Measurements from ENCODE around the gene DENND1A. TPM values are rescaled to one million over a fixed set of nuclear protein-coding genes. Genes with fewer than 3 reads are reported as not detected.

The DENND1A gene
- total and polyA plus RNA-seq, 2 experiments from 2014 or later = 13.1 to 28.7 TPM

DNA sequence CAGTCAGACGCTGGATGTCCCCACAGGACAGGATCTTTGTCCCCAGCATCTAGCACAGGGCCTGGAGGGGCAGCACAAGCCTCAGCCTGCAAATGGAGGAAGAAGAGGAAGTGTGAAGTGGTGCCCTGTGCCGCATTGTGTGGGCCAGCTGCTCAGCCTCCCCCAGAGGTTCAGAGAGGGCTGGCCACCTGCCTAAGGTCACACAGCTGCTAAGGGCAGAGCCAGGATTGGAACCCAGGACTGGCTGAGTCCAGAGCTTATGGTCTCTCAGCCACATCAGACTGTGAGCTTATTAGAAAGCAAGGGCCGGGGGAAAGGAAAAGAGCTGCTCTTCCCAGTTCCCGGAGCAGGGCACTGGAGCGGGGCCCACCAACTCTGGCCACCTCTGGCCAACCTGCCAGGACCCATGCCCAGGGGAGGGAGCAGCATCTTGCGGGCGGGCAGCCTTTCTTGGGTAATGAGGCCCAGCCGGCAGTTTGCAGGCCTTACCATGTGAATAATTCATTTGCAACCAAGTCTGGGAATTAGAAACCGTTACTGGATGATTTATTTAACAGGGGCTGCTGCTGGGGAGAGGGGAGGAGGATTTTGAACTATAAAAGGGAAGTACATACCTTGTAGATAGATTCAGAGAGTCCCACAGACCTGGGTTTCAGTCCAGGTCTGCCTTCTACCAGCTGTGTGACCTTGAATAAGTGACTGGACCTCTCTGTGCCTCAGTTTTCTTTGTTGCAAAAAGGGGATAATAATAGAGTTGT, 585.6 kb downstream of the DENND1A start:
- H3K27ac ChIP-seq (ENCODE audit: low read depth) = no peak overlapping the region
- H3K4me1 Mint-ChIP-seq = peaks cover 15% of the 10 kb centered on the region
- no peaks in the 10 kb centered on the region for H3K27me3 ChIP-seq (ENCODE audit: insufficient read depth)
- no peaks in the 10 kb centered on the region for H3K36me3 ChIP-seq (ENCODE audit: insufficient read depth)
- H3K4me2 ChIP-seq = no peak overlapping the region
- ATAC-seq (no peak), DNase-seq (ENCODE audit: low spot score) (no peak)
- no peak overlapping the region for H3K4me3 Mint-ChIP-seq
- H3K4me3 ChIP-seq = no peak overlapping the region
- TF ChIP-seq EZH2 (IDR thresholded peaks at IDR 0.05; ENCODE audit: low read depth, unreplicated experiment) = no peak
- H2AFZ ChIP-seq = no peak overlapping the region
- peaks cover 8% of the 10 kb centered on the region; the same call in 1 of the 2 replicates for H3F3A ChIP-seq (replicated peaks; ENCODE audit: low read depth)
- H3K36me3 Mint-ChIP-seq (ENCODE audit: low read depth) = no peaks in the 10 kb centered on the region
- H4K20me1 ChIP-seq (replicated peaks; ENCODE audit: insufficient read depth) = no peaks in the 10 kb centered on the region
- H3K4me1 ChIP-seq (ENCODE audit: insufficient read depth) = no peaks in the 10 kb centered on the region
- no peak overlapping the region for H3K27ac Mint-ChIP-seq
- H3K27me3 Mint-ChIP-seq (ENCODE audit: insufficient read depth, low read depth, poor library complexity) = peaks cover 4% of the 10 kb centered on the region
- no peaks in the 10 kb centered on the region for H3K9me3 Mint-ChIP-seq
- H3K79me2 ChIP-seq (replicated peaks; ENCODE audit: insufficient read depth) = no peaks in the 10 kb centered on the region
- no peaks in the 10 kb centered on the region for H3K9me2 ChIP-seq (ENCODE audit: insufficient read depth)

DNA sequence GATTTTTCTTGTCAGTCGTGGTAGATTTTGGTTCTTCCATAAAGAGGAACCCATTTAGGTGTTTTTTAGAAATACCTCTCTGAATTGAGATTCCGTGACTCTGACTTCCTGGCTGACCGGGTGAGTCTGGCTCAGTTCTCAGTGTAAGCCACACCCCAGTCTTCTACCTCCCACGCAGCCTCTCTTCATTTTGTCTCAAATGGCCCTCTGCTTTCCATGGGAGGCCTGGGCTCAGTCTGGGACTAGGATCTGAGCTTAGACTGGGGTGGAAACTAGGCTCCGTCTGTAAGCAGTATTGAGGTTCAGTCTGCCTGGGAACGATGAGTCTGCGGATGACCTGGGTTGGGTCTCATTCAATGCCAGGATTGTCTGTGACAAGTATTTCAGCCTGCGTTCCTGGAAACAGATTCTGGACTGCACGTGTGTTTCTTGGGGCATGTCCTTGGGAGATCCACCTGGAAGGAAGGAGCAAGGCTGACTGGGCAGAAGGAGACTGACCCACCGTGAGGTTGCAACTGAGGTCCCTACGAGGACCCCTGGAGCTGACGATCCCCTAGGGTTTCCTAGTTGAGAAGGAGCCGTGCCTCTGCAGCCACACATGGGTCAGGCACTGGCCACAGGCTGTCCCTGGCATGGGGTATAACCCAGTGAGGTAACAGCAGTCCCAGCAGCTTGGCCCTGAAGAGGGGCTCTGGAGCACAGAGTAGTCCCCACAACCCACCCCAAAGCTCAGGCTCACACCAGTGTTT, 586.3 kb downstream of the DENND1A start:
- H3K36me3 Mint-ChIP-seq (ENCODE audit: low read depth) = no peaks in the 10 kb centered on the region
- 0 out of 2 replicates have a peak overlapping the region, but pooled peaks have one; percentile 12 for H3K27ac Mint-ChIP-seq
- Histone ChIP-seq H3K27ac (ENCODE audit: low read depth) (no peak overlapping the region), H3K4me1 (ENCODE audit: insufficient read depth) (0 out of 2 replicates have a peak, but pooled peaks cover 3% of the 10 kb centered on the region), H3K9me2 (ENCODE audit: insufficient read depth) (no peaks in the 10 kb centered on the region), H4K20me1 (replicated peaks; ENCODE audit: insufficient read depth) (no peaks in the 10 kb centered on the region), H3K36me3 (ENCODE audit: insufficient read depth) (no peaks in the 10 kb centered on the region), H3K4me2 (no peak overlapping the region), H3F3A (replicated peaks; ENCODE audit: low read depth) (peaks cover 7% of the 10 kb centered on the region; the same call in 1 of the 2 replicates), H3K27me3 (ENCODE audit: insufficient read depth) (no peaks in the 10 kb centered on the region), H2AFZ (peak overlapping the region; percentile 84; the same call in 1 of the 2 replicates), H3K4me3 (no peak overlapping the region), H3K79me2 (replicated peaks; ENCODE audit: insufficient read depth) (no peaks in the 10 kb centered on the region)
- no peak overlapping the region for H3K4me3 Mint-ChIP-seq
- H3K27me3 Mint-ChIP-seq (ENCODE audit: insufficient read depth, low read depth, poor library complexity) = peaks cover 4% of the 10 kb centered on the region
- ATAC-seq (no peak), DNase-seq (ENCODE audit: low spot score) (no peak)
- peaks cover 19% of the 10 kb centered on the region for H3K4me1 Mint-ChIP-seq
- no peaks in the 10 kb centered on the region for H3K9me3 Mint-ChIP-seq
- TF ChIP-seq, protein P1, sequence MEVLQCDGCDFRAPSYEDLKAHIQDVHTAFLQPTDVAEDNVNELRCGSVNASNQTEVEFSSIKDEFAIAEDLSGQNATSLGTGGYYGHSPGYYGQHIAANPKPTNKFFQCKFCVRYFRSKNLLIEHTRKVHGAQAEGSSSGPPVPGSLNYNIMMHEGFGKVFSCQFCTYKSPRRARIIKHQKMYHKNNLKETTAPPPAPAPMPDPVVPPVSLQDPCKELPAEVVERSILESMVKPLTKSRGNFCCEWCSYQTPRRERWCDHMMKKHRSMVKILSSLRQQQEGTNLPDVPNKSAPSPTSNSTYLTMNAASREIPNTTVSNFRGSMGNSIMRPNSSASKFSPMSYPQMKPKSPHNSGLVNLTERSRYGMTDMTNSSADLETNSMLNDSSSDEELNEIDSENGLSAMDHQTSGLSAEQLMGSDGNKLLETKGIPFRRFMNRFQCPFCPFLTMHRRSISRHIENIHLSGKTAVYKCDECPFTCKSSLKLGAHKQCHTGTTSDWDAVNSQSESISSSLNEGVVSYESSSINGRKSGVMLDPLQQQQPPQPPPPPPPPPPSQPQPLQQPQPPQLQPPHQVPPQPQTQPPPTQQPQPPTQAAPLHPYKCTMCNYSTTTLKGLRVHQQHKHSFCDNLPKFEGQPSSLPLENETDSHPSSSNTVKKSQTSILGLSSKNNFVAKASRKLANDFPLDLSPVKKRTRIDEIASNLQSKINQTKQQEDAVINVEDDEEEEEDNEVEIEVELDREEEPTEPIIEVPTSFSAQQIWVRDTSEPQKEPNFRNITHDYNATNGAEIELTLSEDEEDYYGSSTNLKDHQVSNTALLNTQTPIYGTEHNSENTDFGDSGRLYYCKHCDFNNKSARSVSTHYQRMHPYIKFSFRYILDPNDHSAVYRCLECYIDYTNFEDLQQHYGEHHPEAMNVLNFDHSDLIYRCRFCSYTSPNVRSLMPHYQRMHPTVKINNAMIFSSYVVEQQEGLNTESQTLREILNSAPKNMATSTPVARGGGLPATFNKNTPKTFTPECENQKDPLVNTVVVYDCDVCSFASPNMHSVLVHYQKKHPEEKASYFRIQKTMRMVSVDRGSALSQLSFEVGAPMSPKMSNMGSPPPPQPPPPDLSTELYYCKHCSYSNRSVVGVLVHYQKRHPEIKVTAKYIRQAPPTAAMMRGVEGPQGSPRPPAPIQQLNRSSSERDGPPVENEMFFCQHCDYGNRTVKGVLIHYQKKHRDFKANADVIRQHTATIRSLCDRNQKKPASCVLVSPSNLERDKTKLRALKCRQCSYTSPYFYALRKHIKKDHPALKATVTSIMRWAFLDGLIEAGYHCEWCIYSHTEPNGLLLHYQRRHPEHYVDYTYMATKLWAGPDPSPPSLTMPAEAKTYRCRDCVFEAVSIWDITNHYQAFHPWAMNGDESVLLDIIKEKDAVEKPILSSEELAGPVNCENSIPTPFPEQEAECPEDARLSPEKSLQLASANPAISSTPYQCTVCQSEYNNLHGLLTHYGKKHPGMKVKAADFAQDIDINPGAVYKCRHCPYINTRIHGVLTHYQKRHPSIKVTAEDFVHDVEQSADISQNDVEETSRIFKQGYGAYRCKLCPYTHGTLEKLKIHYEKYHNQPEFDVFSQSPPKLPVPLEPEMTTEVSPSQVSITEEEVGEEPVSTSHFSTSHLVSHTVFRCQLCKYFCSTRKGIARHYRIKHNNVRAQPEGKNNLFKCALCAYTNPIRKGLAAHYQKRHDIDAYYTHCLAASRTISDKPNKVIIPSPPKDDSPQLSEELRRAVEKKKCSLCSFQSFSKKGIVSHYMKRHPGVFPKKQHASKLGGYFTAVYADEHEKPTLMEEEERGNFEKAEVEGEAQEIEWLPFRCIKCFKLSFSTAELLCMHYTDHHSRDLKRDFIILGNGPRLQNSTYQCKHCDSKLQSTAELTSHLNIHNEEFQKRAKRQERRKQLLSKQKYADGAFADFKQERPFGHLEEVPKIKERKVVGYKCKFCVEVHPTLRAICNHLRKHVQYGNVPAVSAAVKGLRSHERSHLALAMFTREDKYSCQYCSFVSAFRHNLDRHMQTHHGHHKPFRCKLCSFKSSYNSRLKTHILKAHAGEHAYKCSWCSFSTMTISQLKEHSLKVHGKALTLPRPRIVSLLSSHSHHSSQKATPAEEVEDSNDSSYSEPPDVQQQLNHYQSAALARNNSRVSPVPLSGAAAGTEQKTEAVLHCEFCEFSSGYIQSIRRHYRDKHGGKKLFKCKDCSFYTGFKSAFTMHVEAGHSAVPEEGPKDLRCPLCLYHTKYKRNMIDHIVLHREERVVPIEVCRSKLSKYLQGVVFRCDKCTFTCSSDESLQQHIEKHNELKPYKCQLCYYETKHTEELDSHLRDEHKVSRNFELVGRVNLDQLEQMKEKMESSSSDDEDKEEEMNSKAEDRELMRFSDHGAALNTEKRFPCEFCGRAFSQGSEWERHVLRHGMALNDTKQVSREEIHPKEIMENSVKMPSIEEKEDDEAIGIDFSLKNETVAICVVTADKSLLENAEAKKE (CRISPR knock-in tag; IDR thresholded peaks at IDR 0.05) = no peak
- TF ChIP-seq NANOG (IDR thresholded peaks at IDR 0.05; ENCODE audit: borderline replicate concordance) = no peak
- TF ChIP-seq ETS1 (IDR thresholded peaks at IDR 0.05) = no peak
- TF ChIP-seq ZNF114 (CRISPR knock-in tag; IDR thresholded peaks at IDR 0.05) = no peak
- no peak for TF ChIP-seq EZH2 (IDR thresholded peaks at IDR 0.05; ENCODE audit: low read depth, unreplicated experiment)
- TF ChIP-seq EZH2phosphoT487 (IDR thresholded peaks at IDR 0.05; ENCODE audit: unreplicated experiment) = no peak
- TF ChIP-seq CREB1 (CRISPR knock-in tag; IDR thresholded peaks at IDR 0.05; ENCODE audit: low read depth) = no peak
- TF ChIP-seq POLR2AphosphoS5 (IDR thresholded peaks at IDR 0.05; ENCODE audit: low read depth) = no peak
- TF ChIP-seq STAT1 (IDR thresholded peaks at IDR 0.05; ENCODE audit: unreplicated experiment) = no peak
- no peak for TF ChIP-seq ZNF331 (CRISPR knock-in tag; IDR thresholded peaks at IDR 0.05; ENCODE audit: low read depth)
